Loucy (cell line): ENCODE data around the gene MZF1.

Experiments used
- H2AFZ ChIP-seq: fragments of 200-600 bp; sonication (generic); 2 replicates; pipeline ENCODE4 v1.6.0; 2016; ENCODE audit warnings: antibody characterized with exemption, mild to moderate bottlenecking, low read length, moderate library complexity
- H3F3A ChIP-seq: fragments of 200-600 bp; 2 replicates; pipeline ENCODE4 v1.6.0; 2016; ENCODE audit warnings: antibody characterized with exemption, low read depth, mild to moderate bottlenecking
- H3K27me3 ChIP-seq: fragments of 200-600 bp; sonication (generic); 2 replicates; pipeline ENCODE4 v1.6.1; 2014; ENCODE audit warnings: low read length, mild to moderate bottlenecking; ENCODE audit not compliant: insufficient read depth, poor library complexity, severe bottlenecking
- H3K36me3 ChIP-seq: fragments of 200-600 bp; sonication (generic); 2 replicates; pipeline ENCODE4 v1.6.1; 2016; ENCODE audit warnings: low read length; ENCODE audit not compliant: insufficient read depth
- H3K4me1 ChIP-seq: fragments of 200-600 bp; sonication (generic); 2 replicates; pipeline ENCODE4 v1.5.1; 2014; ENCODE audit warnings: low read length, mild to moderate bottlenecking; ENCODE audit not compliant: insufficient read depth, poor library complexity, severe bottlenecking
- H3K4me2 ChIP-seq: fragments of 200-600 bp; sonication (generic); 2 replicates; pipeline ENCODE4 v1.6.0; 2014; ENCODE audit warnings: antibody characterized with exemption, low read length, low read depth, mild to moderate bottlenecking; ENCODE audit not compliant: poor library complexity, severe bottlenecking
- H3K4me3 ChIP-seq: fragments of 200-600 bp; sonication (generic); 2 replicates; pipeline ENCODE4 v1.5.1; 2014; ENCODE audit warnings: low read length, mild to moderate bottlenecking, mixed read lengths; ENCODE audit not compliant: poor library complexity, severe bottlenecking
- H3K79me2 ChIP-seq: fragments of 200-600 bp; sonication (generic); 2 replicates; pipeline ENCODE4 v1.6.1; 2014; ENCODE audit warnings: low read length; ENCODE audit not compliant: insufficient read depth
- H3K9ac ChIP-seq: fragments of 200-600 bp; sonication (generic); 2 replicates; pipeline ENCODE4 v1.6.0; 2014; ENCODE audit warnings: mild to moderate bottlenecking, low read depth, low read length, moderate library complexity; ENCODE audit not compliant: poor library complexity, severe bottlenecking
- H3K9me2 ChIP-seq: fragments of 200-600 bp; sonication (generic); replicated peaks from 2 replicates; pipeline ENCODE4 v1.6.1; 2016; ENCODE audit warnings: low read depth, low read length, mixed read lengths
- H3K9me3 ChIP-seq: fragments of 200-600 bp; sonication (generic); 2 replicates; pipeline ENCODE4 v1.6.1; 2014; ENCODE audit warnings: mild to moderate bottlenecking, antibody characterized with exemption, low read length, low read depth; ENCODE audit not compliant: insufficient read depth
- H4K20me1 ChIP-seq: fragments of 200-600 bp; sonication (generic); 2 replicates; pipeline ENCODE4 v1.6.0; 2014; ENCODE audit warnings: antibody characterized with exemption, low read length, mild to moderate bottlenecking; ENCODE audit not compliant: insufficient read depth, poor library complexity, severe bottlenecking
- CTCF ChIP-seq: fragments of 200-600 bp; sonication (generic); conservative IDR thresholded peaks from 2 replicates; pipeline ENCODE4 v1.5.1; 2014; ENCODE audit warnings: mild to moderate bottlenecking, antibody characterized with exemption, low read length
- EZH2phosphoT487 ChIP-seq: fragments of 200-600 bp; IDR thresholded peaks from 2 replicates; pipeline ENCODE4 v1.6.1; 2018; ENCODE audit warnings: antibody characterized with exemption, mild to moderate bottlenecking, moderate library complexity, borderline replicate concordance

Gene MZF1

GRCh38 chr19:58575183-58576041 is 2.3 kb upstream of the MZF1 start:
- no peaks in the 10 kb centered on the region for H3K9me2 ChIP-seq
- no peaks in the 10 kb centered on the region for H3K27me3 ChIP-seq
- H3K4me2 ChIP-seq: peak overlapping the region; percentile 91
- peak overlapping the region; percentile 84 for H2AFZ ChIP-seq
- peaks cover 35% of the 10 kb centered on the region for H3K4me1 ChIP-seq
- H3K36me3 ChIP-seq: no peaks in the 10 kb centered on the region
- TF ChIP-seq EZH2phosphoT487 (no peak), CTCF (no peak)
- peaks cover 7% of the 10 kb centered on the region; the same call in 1 of the 2 replicates for H3F3A ChIP-seq
- peak overlapping the region; percentile 100 for H3K4me3 ChIP-seq
- no peaks in the 10 kb centered on the region for H3K9me3 ChIP-seq
- H3K79me2 ChIP-seq: peaks cover 9% of the 10 kb centered on the region; the same call in 1 of the 2 replicates
- peak overlapping the region; percentile 95 for H3K9ac ChIP-seq
- H4K20me1 ChIP-seq: no peaks in the 10 kb centered on the region

- Histone ChIP-seq H3K36me3 (no peaks in the 10 kb centered on the region), H4K20me1 (no peaks in the 10 kb centered on the region), H3K4me2 (peak overlapping the region; percentile 91), H3K9me3 (no peaks in the 10 kb centered on the region), H3K4me1 (peaks cover 32% of the 10 kb centered on the region), H3K9ac (peak overlapping the region; percentile 95), H3K9me2 (no peaks in the 10 kb centered on the region), H3F3A (peaks cover 7% of the 10 kb centered on the region; the same call in 1 of the 2 replicates), H3K79me2 (peaks cover 9% of the 10 kb centered on the region; the same call in 1 of the 2 replicates), H2AFZ (no peak overlapping the region), H3K4me3 (peak overlapping the region; percentile 84), H3K27me3 (no peaks in the 10 kb centered on the region)
- TF ChIP-seq EZH2phosphoT487: no peak
- TF ChIP-seq CTCF: no peak
These were observed 576 bp upstream of the MZF1 start for GRCh38 chr19:58573658-58574164.

- Histone ChIP-seq H3K79me2 (no peaks in the 10 kb centered on the region; the same call in 1 of the 2 replicates), H3K4me3 (peak overlapping the region; percentile 84), H3K4me2 (peak overlapping the region; percentile 91), H2AFZ (peak overlapping the region; percentile 58; the same call in 1 of the 2 replicates), H3K9me2 (no peaks in the 10 kb centered on the region), H3K9ac (peak overlapping the region; percentile 72), H3F3A (peaks cover 7% of the 10 kb centered on the region; the same call in 1 of the 2 replicates), H3K4me1 (peaks cover 34% of the 10 kb centered on the region), H3K27me3 (no peaks in the 10 kb centered on the region), H4K20me1 (no peaks in the 10 kb centered on the region), H3K9me3 (no peaks in the 10 kb centered on the region), H3K36me3 (no peaks in the 10 kb centered on the region)
- TF ChIP-seq CTCF (no peak), EZH2phosphoT487 (no peak)
These were observed 913 bp downstream of the MZF1 start for GRCh38 chr19:58572026-58572817.
